GM23338 (cell line): ENCODE data around the gene PAPPA.

Experiments
- CREB1 ChIP-seq: fragments of 250-450 bp; sonication (Bioruptor Pico); IDR thresholded peaks from 2 replicates; pipeline ENCODE4 v1.5.0; 2020; ENCODE audit warnings: low read depth, mild to moderate bottlenecking, moderate library complexity
- CTCF ChIP-seq, 2 experiments: fragments of 200-600 bp in 1 of 2; sonication (generic) in 1 of 2; conservative IDR thresholded peaks; 2 replicates each; pipeline versions ENCODE4 v1.5.1 to v1.6.1; 2016 to 2017; ENCODE audit warnings: antibody characterized with exemption in 2 of 2, low read depth in 2 of 2, mild to moderate bottlenecking in 2 of 2, moderate library complexity in 1 of 2
- ETS1 ChIP-seq: IDR thresholded peaks from 2 replicates; pipeline ENCODE4 v1.6.1; 2016; ENCODE audit warnings: antibody characterized with exemption
- EZH2 ChIP-seq: fragments of 200-600 bp; sonication (generic); IDR thresholded peaks from one replicate; pipeline ENCODE4 v1.8.0; 2017; ENCODE audit warnings: antibody characterized with exemption, mild to moderate bottlenecking, low read depth; ENCODE audit not compliant: unreplicated experiment
- EZH2phosphoT487 ChIP-seq: fragments of 200-600 bp; sonication (generic); IDR thresholded peaks from one replicate; pipeline ENCODE4 v1.8.1; 2018; ENCODE audit warnings: antibody characterized with exemption; ENCODE audit not compliant: unreplicated experiment
- JUNB ChIP-seq: IDR thresholded peaks from one replicate; pipeline ENCODE4 v1.6.1; 2016; ENCODE audit warnings: antibody characterized with exemption; ENCODE audit not compliant: unreplicated experiment
- NANOG ChIP-seq: IDR thresholded peaks from 2 replicates; pipeline ENCODE4 v1.6.1; 2016; ENCODE audit warnings: antibody characterized with exemption, borderline replicate concordance
- POLR2AphosphoS5 ChIP-seq: IDR thresholded peaks from 2 replicates; pipeline ENCODE4 v1.6.1; 2016; ENCODE audit warnings: antibody characterized with exemption, low read depth
- REST ChIP-seq: IDR thresholded peaks from one replicate; pipeline ENCODE4 v1.6.1; 2018; ENCODE audit warnings: antibody characterized with exemption; ENCODE audit not compliant: unreplicated experiment
- STAT1 ChIP-seq: IDR thresholded peaks from one replicate; pipeline ENCODE4 v1.6.1; 2016; ENCODE audit warnings: antibody characterized with exemption; ENCODE audit not compliant: unreplicated experiment
- ZNF114 ChIP-seq: fragments of 250-450 bp; sonication (Bioruptor Pico); IDR thresholded peaks from 2 replicates; pipeline ENCODE4 v1.5.0; 2020; ENCODE audit warnings: mild to moderate bottlenecking, moderate library complexity
- ZNF331 ChIP-seq: fragments of 250-450 bp; sonication (Bioruptor Pico); IDR thresholded peaks from 2 replicates; pipeline ENCODE4 v1.5.0; 2020; ENCODE audit warnings: low read depth, mild to moderate bottlenecking, moderate library complexity
- ZNF462 ChIP-seq: fragments of 250-450 bp; sonication (Bioruptor Pico); IDR thresholded peaks from 2 replicates; pipeline ENCODE4 v1.5.0; 2020; ENCODE audit warnings: mild to moderate bottlenecking, moderate library complexity

GRCh38 chr9:116232424-116233159, 79.0 kb downstream of the PAPPA start:
- TF ChIP-seq EZH2 (no peak), CTCF (conservative IDR thresholded peaks at IDR 0.05; ENCODE audit: low read depth in 2 of 2) (no peak), EZH2phosphoT487 (no peak), ZNF462 (no peak), POLR2AphosphoS5 (no peak), JUNB (no peak), ETS1 (no peak), REST (no peak), ZNF331 (CRISPR knock-in tag) (no peak), CREB1 (CRISPR knock-in tag) (no peak), NANOG (no peak), ZNF114 (CRISPR knock-in tag) (no peak), STAT1 (no peak)
